Measurements from ENCODE around the gene CNIH4.
"Not testable (repeated sequence)": the region's sequence is repeated elsewhere in the genome, so short reads cannot be mapped to it uniquely, and the experiment has no call there.

DNA sequence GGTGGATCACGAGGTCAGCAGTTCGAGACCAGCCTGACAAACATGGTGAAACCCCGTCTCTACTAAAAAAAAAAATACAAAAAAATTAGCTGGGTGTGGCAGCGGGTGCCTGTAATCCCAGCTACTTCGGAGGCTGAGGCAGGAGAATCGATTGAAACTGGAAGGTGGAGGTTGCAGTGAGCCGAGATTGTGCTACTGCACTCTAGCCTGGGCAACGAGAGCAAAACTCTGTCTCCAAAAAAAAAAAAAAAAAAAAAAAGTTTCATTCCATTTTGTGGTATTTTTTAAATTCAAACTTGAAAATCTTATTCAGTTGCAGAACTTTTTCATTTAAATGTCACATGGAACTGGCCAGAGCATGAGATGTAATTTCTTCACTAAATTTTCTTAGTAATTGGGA is 70.2 kb downstream of the CNIH4 start:
- TF ChIP-seq RAD21 (IDR thresholded peaks at IDR 0.05; ENCODE audit: low read length); CEBPB (IDR thresholded peaks at IDR 0.05; ENCODE audit: low read depth, low read length); BHLHE40 (IDR thresholded peaks at IDR 0.05; ENCODE audit: low read depth, low read length): not testable (repeated sequence)
- TF ChIP-seq, protein P1, sequence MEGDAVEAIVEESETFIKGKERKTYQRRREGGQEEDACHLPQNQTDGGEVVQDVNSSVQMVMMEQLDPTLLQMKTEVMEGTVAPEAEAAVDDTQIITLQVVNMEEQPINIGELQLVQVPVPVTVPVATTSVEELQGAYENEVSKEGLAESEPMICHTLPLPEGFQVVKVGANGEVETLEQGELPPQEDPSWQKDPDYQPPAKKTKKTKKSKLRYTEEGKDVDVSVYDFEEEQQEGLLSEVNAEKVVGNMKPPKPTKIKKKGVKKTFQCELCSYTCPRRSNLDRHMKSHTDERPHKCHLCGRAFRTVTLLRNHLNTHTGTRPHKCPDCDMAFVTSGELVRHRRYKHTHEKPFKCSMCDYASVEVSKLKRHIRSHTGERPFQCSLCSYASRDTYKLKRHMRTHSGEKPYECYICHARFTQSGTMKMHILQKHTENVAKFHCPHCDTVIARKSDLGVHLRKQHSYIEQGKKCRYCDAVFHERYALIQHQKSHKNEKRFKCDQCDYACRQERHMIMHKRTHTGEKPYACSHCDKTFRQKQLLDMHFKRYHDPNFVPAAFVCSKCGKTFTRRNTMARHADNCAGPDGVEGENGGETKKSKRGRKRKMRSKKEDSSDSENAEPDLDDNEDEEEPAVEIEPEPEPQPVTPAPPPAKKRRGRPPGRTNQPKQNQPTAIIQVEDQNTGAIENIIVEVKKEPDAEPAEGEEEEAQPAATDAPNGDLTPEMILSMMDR (conservative IDR thresholded peaks at IDR 0.05; ENCODE audit: low read depth, low read length) = not testable (repeated sequence)
- TF ChIP-seq, protein P2, sequence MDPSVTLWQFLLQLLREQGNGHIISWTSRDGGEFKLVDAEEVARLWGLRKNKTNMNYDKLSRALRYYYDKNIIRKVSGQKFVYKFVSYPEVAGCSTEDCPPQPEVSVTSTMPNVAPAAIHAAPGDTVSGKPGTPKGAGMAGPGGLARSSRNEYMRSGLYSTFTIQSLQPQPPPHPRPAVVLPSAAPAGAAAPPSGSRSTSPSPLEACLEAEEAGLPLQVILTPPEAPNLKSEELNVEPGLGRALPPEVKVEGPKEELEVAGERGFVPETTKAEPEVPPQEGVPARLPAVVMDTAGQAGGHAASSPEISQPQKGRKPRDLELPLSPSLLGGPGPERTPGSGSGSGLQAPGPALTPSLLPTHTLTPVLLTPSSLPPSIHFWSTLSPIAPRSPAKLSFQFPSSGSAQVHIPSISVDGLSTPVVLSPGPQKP (IDR thresholded peaks at IDR 0.05; ENCODE audit: borderline replicate concordance, low read depth, low read length) = not testable (repeated sequence)
